Stimulated activated CD8-positive, alpha-beta memory T cell treated with anti-CD3 and anti-CD28 coated beads, Interleukin-7, amount 100 ng/mL, for 24 hours (primary cell): ENCODE results near the gene IKZF3.
"Not testable (repeated sequence)": the region's sequence is repeated elsewhere in the genome, so short reads cannot be mapped to it uniquely, and the experiment has no call there.

Experiments used
- DNase-seq: peaks from one replicate; pipeline ENCODE4 v3.0.0-alpha.2; 2020; ENCODE audit warnings: low read depth

The IKZF3 gene

DNA sequence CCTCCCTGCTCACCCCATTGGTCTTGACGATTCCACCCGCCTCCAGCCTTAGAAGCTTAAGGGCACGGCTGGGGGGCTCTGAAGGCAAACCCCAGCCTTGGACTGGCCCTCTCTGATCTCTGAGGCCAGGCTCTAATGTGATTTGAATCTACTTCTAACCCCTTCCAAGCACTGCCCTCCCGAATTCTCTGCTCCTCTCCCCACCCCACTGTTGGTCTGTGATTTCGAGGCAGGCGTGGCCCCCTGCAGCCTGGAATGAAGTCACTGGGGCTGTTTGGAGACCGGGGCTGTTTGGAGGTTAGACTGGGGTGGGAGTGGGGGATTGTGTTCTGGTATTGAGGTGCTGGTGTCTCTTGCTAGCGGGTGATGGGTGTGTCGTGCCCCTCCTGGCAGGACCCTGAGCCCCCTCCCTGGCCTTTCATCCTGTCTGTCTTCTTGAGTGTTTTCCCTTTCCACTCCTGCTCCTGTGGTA is 124.2 kb downstream of the IKZF3 start:
- DNase-seq: no peak

DNA sequence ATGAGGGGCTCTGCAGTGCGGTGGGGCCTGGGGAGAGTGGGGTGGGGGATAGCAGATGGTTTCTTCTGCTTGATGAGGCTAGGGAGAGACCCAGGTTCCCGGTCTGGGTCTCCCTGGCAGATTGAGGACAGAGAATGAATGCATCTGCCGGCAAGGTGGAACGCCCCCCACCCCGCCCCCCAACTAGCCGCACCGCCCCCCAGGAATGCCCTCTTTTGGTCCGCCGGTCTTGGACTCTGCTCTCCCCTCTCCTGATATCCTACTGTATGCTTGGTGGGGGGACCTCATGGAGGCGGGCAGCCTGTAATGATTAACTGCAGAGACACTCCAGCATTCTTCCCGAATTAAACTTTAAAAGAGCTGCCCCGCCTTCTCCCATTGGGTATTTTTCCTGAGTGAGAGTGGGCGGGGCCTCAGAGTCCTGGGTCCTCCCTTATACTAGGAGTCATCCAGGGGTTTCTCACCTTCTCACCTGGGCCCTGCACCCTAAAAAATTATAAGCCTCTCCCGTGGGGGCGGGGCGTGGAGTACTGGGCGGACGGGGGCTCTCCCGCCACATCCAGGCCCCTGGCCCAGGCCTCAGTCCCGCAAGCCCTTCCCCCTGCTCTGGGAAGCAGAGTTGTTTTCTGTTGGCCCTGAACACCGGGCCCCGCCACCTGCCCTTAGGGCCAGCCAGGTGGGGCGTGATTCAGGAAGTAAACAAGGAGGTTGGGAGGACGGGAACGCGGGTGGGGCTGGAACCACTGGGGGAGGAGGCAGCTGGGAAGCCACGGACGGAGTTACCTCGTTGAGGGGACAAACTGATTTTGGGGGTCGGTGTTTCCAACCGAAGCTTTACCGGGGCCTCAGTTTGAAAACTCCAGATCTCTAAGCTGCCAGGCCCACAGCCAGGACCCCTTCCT is 124.9 kb downstream of the IKZF3 start:
- no peak for DNase-seq

DNA sequence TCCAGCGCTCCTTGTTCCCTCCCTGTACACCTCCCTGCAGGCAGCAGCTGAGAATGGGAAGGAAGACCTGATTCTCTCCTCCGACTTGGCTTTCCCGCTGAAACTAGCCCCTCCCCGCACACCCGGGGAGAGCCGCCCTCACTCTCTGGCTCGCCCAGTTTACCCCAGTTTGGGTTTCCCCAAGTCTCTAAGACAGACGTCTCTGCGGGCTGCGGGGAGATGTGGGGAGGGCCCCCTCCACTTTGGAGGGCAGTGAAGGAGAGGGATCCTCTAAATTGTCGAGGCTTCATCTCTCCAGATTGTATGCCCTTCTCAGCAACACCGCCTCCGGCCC is 125.6 kb downstream of the IKZF3 start:
- no peak for DNase-seq

DNA sequence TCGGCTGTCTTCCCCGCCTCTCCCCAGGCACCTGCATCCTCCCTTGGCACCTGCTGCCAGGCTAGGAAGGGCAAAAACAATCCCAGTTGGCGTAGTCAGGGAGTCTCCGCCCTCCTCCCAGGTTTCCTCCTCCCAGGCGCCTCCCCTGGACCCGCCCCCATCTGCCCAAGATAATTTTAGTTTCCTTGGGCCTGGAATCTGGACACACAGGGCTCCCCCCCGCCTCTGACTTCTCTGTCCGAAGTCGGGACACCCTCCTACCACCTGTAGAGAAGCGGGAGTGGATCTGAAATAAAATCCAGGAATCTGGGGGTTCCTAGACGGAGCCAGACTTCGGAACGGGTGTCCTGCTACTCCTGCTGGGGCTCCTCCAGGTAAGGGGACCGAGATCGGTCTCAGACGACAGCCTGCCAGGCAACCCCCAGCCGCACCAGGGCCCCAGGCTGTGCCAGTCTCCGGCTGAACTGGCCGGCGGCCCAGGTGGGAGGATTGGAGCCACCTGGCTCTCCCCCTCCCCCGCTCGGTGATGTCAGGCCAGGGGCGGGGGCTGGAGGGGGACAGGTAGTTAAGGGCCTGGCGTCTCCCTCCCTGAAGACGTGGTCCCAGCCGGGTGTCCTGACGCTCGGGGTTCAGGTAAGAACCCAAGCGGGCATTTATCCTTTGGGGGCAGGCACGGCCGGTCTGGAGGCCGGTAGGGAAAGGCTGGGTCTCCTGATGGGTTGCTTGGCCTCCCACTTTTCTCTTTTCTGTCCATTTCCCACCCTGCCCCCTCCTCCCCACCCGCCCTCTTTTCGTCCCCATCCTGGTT is 126.1 kb downstream of the IKZF3 start, which contains the start of gene GRB7:
TSS of gene GRB7 (plus strand) at position 179 of the 808 bp plus-strand sequence. CDS start 4,364 bp downstream, outside the sequence.
- no peak for DNase-seq

DNA sequence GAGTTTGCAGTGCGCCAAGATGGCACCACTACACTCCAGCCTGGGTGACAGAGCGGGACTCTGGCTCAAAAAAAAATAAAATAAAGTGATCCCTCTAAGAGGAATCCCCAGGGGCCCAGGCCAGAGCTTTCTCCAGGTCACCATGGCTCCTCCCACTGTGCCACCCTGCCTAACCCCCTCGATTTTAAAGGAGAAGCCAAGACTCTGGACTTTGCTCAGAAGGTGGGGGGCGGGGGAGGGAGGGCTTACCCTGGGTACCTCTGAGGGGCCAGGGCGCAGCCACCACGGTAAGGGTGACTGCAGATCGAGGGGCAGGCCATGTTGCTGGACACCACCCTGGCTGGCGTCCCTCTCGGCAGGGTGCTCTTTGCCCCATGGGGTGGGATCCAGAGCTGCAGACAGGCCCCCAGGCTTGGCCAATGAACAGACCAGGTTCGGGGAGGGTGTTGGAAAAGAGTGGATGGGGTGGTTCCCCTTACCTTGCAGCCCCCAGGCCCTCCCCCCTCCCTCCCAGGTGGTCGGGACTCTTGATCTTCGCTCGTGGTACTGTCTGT is 126.8 kb downstream of the IKZF3 start:
- DNase-seq: no peak

DNA sequence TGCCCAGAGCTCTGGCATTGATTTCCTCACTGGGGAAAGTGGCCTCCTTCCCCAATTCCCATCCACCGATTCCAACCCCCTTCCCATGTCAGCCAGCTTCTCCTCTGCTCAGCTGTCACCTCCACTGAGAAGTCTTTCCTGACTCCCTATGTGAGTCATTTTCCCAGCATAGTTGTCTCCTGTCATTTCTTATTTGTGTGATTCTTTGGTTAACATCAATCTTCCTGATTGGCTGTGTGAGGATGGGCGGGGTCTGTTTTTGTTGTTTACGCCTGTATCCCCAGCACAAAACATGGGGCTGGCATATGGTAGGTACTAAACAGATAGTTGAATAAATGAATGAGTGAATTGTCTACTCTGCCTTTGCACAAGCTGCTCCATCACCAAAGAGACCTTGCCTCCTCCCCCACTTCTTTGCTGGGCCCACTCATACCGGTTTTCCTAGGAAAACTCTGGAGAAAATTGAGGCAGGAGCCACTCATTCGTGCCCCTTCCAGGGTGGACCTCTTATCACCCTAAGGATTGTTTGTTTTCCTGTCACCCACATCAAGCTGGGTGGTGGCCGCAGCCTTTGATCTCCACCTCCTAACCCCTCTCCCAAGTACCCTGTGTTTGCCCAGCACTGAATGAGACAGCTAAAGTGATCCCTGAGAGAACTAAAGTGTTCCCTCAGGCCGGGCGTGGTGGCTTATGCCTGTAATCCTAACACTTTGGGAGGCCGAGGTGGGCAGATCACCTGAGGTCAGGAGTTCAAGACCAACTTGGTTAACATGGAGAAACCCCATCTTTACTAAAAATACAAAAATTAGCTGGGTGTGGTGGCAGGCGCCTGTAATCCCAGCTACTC is 127.6 kb downstream of the IKZF3 start:
- no peak for DNase-seq

DNA sequence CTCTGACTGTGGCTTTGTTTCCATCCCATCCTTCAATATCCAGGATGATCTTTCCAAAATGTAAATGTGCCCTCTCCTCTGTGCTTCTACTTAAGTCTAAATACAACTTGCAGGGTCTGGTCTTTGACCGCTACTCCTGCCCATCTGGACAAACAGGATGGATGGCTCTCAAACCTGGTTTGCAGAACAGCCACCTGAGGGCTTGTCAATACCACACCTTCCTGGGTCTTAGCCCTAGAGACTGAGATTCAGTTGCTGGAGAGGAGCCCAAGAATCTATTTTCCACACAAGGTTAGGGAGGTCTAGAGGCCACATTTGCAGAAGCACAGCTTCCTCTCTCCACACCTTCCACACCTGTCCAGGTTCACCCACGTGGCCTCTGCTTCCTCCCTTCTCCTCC is 128.2 kb downstream of the IKZF3 start:
- DNase-seq: no peak

DNA sequence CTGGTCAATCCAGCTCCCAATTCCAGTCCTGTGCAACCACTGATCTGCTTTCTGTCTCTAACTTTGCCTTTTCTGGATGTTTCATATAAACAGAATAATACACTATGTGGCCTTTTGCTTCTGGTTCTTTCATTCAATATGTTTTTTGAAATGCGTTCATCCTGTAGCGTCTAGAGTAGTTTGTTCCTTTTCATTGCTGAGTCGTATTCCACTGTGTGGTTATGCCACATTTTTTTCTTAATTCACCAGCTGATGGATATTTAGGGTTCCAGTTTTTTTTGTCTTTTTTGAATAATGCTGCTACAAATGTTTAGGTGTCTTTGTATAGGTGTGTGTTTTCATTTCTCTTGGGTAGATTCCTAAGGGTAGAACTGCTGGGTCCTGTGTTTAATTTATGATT is 131.5 kb downstream of the IKZF3 start:
- DNase-seq: no peak

DNA sequence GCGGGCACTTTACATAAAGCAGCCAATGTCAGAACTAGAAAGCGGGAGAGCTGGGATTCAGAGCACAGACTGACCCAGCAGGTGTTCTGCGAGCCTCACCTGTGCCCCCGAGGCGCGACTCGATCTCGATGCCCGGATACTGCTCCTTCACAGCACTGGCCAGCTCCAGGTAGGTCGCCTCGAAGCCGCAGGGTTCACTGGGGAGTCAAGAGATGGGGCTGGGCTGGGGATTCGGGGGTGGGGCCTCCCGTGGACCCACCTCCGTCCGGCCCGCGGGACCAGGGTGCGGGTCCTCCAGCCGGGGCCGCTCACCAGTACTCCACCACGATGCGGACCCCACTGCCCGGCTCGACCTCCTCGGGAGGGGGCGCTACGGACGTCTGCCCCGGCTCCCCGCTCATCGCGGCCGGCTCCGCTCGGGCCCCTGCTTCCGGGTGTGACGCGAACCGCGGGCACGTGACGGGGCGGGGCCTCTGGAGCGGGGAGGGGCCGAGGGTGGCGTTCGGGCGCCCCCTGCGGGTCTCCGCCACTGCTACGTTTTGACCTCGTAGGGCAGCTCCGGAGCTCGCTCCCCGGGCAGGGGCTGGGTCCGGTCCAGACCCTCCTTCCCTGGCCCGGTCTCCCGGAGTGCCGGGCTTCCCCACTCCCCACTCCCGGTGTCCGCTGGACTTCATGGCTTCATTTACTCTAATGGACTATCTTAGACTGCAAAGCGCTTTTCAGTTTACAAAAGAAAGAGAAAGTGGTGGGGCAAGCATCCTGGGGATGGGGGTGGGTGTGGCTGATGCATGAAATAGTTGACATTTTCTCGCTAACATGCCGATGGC is 133.8 kb downstream of the IKZF3 start, which contains the start of gene MIEN1:
TSS of gene MIEN1 (minus strand) at position 438 of the 827 bp plus-strand sequence. CDS start at position 401, 37 bp downstream.
- peak; percentile 89 for DNase-seq

DNA sequence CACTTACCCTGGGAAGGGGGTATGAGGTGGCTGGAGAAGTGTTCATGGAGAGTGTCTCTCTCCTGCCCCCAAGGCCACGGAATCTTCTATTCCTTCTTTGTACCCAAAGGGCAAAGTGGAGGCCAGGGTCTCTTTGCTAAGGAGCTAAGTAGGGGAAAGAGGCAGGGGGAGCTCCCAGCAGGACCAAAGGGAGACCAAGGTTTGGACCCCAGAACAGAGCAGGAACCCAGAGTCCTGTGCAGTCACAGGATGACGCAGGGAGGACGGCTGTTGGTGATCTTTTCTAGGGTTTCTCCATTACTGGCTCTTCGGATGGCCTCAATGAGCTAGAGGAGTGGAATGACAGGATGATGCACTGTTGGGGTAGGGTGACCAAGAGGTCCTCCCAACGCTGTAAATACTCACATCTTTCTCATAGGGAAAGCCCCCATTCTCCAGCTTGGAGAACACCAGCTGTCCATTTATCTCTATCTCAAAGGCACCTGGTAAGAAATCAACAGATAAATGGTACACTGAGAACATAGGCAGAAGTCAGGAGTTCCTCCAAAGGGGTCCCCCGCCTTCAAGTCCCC is 134.7 kb downstream of the IKZF3 start:
- DNase-seq: no peak

DNA sequence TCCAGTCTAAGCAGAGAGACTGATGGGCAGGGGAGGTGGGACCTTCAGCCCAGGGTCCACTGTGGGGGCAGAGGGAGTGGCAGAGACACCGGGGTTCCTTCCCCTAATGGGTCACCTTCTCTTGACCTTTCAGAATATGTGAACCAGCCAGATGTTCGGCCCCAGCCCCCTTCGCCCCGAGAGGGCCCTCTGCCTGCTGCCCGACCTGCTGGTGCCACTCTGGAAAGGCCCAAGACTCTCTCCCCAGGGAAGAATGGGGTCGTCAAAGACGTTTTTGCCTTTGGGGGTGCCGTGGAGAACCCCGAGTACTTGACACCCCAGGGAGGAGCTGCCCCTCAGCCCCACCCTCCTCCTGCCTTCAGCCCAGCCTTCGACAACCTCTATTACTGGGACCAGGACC is 136.6 kb downstream of the IKZF3 start:
- no peak for DNase-seq

DNA sequence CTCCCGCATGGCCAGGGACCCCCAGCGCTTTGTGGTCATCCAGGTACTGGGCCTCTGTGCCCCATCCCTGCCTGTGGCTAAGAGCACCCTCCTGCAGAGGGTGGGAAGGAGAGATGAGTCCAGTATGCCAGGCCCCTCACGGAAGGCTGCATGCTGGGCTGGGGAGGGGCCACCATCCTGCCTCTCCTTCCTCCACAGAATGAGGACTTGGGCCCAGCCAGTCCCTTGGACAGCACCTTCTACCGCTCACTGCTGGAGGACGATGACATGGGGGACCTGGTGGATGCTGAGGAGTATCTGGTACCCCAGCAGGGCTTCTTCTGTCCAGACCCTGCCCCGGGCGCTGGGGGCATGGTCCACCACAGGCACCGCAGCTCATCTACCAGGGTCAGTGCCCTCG is 137.5 kb downstream of the IKZF3 start:
- no peak for DNase-seq

DNA sequence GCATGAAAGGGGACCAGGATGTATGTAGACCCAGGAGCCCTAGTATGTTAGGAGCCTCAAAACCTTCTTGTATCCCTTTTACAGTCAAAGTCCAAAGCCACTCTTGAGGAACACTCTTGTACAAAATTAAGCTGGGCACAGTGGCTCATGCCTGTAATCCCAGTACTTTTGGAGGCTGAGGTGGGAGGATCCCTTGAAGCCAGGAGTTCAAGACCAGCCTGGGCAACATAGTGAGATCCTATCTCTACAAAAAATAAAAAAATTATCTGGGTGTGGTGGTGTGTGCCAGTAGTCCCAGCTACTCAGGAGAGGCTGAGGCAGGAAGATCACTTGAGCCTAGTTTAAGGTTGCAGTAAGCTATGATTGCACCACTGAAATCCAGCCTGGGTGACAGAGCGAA is 138.2 kb downstream of the IKZF3 start:
- DNase-seq: not testable (repeated sequence)

DNA sequence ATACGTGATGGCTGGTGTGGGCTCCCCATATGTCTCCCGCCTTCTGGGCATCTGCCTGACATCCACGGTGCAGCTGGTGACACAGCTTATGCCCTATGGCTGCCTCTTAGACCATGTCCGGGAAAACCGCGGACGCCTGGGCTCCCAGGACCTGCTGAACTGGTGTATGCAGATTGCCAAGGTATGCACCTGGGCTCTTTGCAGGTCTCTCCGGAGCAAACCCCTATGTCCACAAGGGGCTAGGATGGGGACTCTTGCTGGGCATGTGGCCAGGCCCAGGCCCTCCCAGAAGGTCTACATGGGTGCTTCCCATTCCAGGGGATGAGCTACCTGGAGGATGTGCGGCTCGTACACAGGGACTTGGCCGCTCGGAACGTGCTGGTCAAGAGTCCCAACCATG is 139.4 kb downstream of the IKZF3 start:
- no peak for DNase-seq

DNA sequence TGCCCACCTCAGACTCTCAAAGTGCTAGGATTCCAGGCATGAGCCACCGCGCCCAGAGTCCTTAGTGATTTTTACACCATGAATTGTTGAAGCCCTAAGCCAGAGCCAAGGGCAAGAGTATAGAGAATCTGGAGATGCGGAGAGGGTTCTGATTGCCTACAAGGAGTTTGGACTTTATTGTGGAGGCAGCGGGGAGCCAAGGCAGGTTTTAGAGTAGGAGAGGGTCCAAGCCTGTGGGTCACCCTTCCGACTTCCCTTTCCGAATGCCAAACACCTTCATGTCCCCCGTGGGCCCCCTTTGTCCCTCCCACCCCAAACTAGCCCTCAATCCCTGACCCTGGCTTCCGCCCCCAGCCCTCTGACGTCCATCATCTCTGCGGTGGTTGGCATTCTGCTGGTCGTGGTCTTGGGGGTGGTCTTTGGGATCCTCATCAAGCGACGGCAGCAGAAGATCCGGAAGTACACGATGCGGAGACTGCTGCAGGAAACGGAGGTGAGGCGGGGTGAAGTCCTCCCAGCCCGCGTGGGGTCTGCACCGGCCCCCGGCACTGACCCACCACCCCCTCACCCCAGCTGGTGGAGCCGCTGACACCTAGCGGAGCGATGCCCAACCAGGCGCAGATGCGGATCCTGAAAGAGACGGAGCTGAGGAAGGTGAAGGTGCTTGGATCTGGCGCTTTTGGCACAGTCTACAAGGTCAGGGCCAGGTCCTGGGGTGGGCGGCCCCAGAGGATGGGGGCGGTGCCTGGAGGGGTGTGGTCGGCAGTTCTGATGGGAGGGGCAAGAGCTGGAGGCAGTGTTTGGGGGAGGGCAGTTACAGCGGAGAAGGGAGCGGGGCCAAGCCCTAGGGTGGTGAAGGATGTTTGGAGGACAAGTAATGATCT is 140.9 kb downstream of the IKZF3 start:
- DNase-seq: no peak

DNA sequence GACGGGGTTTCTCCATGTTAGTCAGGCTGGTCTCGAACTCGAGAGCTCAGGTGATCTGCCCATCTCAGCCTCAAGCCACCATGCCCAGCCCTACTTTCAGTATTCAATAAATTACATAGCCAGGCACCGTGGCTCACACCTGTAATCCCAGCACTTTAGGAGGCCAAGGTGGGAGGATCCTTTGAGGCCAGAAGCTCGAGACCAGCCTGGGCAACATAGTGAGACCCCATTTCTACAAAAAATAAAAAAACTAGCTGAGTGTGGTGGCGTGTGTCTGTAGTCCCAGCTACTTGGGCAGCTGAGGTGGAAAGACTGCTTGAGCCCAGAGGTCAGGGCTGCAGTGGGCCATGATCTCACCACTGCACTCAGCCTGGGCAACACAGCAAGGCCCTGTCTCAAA is 142.0 kb downstream of the IKZF3 start:
- no peak for DNase-seq

DNA sequence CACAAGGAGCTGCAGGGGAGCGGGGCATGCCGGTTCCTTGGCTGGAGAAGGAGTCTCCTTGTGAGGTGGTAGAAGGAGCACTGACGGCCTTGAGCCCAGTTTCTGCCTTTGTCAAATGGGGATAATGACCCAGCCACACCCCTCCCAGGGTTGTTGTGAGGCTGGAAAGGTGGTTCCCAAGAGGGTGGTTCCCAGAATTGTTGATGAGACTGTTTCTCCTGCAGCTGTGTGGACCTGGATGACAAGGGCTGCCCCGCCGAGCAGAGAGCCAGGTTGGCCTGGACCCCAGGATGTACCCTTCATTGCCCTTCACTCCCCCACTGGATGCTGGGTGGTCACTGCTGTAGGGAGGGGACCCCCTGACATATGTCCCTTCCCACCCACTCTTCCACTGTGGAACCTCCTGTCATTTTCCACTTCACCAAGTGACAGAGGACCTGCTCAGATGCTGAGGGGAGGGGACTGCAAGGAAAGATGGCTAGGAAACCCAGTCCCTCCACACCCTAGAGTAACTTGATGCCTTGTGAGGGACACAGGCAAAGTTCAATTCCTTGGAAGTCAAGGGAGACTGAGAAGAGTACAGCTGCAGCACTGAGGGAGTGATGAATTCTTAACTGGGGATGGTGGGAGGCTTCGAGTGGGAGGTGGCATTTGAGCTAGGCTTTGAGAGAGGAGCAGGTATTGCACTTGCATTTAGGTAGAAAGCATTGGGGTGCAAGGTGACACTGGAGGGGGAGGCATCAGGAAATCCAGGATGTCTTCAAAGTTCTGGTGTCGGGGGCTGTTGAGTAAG is 144.4 kb downstream of the IKZF3 start:
- DNase-seq: no peak

DNA sequence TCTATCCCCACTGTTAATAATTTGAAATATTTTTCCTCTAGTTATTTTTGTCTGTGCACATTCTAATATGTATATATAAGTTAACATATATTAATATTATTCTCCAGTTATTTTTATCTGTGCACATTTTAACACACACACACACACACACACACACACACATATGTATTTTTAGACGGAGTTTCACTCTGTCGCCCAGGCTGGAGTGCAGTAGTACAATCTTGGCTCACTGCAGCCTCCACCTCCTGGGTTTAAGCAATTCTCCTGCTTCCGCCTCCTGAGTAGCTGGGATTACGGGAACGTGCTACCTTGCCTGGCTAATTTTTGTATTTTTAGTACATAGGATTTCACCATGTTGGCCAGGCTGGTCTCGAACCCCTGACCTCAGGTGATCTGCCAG is 146.5 kb downstream of the IKZF3 start:
- no peak for DNase-seq
